Fibroblast of lung (primary cell): Measurements from ENCODE around the gene SURF4.
A peak's percentile ranks its signal among the peaks of the same experiment; 100 is the strongest.

Experiments
- CTCF ChIP-seq, 2 donors: IDR thresholded peaks in 1 of 2; conservative IDR thresholded peaks in 1 of 2; 1 replicate in 1 of 2; 2 replicates in 1 of 2; pipeline ENCODE4 v1.5.1; 2011 to 2012; ENCODE audit warnings: low read length in 2 of 2, control low read depth in 1 of 2, inconsistent platforms in 1 of 2, low read depth in 1 of 2, mild to moderate bottlenecking in 1 of 2
- EZH2 ChIP-seq: IDR thresholded peaks from 2 replicates; pipeline ENCODE4 v1.5.1; 2012; ENCODE audit warnings: low read length, control low read depth, mild to moderate bottlenecking; ENCODE audit errors: missing control alignments

GRCh38 chr9:133359399-133360175 lies 16.3 kb downstream of the SURF4 start:
- TF ChIP-seq CTCF (conservative IDR thresholded peaks at IDR 0.05 in 1 of 2, IDR thresholded peaks at IDR 0.05 in 1 of 2; ENCODE audit: low read depth in 1 of 2, low read length in 2 of 2) (peak; percentile 18 to 25), EZH2 (no peak)
